AG09309 (cell line): Measurements from ENCODE around the gene CMIP.
A peak's percentile ranks its signal among the peaks of the same experiment; 100 is the strongest.

ENCODE experiments used
- DNase-seq: peaks from one replicate; pipeline ENCODE4 v3.0.0-alpha.2; 2010; ENCODE audit warnings: low read depth
- H3K4me3 ChIP-seq: 2 replicates; pipeline ENCODE4 v1.5.1; 2011; ENCODE audit warnings: mild to moderate bottlenecking, low read depth, low read length, moderate library complexity; ENCODE audit not compliant: control insufficient read depth
- TF ChIP-seq, protein P1 (sequence below): IDR thresholded peaks from 2 replicates; pipeline ENCODE4 v1.5.1; 2011; ENCODE audit warnings: mild to moderate bottlenecking, low read depth, low read length, inconsistent platforms; ENCODE audit not compliant: insufficient read depth, control insufficient read depth; ENCODE audit errors: missing control alignments

Gene CMIP

DNA sequence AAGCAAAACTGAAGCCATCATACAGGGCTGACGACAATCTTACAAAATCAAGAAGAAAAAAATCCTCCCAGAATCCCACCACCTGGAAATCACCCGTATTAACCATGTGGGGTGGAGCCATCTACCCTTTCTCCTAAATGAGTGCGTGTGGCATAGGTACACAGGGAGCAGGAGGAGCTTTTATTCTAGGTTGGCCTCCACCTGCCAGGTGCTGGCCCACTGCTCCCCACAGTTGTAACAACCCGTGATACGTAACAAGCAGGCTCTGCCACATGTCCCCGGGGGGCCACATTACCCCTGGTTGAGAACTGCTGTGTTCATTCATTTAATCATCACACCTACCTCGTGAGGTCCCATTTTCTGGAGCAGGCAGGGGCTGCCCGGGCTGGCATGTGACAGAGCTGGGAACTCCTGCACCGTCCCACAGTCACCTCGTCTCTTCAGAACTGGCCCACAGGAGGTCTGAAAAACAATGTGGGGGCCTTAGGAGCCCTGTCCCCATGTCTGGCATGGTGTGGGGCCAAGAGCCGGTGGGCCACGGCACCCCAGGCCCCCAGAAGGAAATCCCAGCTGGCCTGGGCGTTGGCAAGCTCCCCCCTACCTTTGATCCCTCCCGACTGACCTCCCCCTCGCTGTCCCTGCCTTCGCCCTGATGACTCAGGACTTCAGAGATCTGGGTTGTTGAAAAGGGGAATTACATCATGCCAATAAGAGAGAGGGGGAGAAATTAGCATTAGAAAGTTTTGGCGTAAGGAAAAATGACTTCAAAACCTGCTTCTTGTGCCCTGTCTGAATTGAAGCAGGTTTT lies 12.9 kb downstream of the CMIP start:
- peak; percentile 20 for DNase-seq

DNA sequence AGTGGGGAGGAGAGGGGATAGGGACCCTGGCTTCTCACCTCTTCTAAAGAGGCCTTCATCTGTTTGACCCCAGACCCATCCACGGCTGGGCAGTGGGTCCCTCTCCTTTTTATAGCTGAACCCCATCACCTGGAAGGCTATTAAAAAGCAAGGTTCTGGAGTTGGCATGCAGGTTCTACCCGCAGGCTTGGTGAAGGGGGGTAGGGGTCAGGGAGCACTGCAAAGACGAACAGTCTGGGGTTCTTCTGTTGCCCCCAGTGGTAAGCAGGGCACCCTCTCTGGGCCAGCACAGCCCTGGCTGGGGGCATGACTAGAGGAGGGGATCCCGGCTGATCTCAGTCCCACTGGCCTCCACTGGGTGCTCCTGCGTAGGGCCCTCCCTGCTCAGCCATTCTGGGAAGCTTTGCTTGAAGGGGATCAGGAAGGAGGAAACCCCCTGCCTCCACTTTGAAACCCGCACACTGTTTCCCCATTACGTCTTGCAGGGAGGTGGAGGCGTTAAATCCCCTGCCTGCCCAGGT lies 13.6 kb downstream of the CMIP start:
- no peak for DNase-seq
- H3K4me3 ChIP-seq = no peak overlapping the region
- TF ChIP-seq, protein P1, sequence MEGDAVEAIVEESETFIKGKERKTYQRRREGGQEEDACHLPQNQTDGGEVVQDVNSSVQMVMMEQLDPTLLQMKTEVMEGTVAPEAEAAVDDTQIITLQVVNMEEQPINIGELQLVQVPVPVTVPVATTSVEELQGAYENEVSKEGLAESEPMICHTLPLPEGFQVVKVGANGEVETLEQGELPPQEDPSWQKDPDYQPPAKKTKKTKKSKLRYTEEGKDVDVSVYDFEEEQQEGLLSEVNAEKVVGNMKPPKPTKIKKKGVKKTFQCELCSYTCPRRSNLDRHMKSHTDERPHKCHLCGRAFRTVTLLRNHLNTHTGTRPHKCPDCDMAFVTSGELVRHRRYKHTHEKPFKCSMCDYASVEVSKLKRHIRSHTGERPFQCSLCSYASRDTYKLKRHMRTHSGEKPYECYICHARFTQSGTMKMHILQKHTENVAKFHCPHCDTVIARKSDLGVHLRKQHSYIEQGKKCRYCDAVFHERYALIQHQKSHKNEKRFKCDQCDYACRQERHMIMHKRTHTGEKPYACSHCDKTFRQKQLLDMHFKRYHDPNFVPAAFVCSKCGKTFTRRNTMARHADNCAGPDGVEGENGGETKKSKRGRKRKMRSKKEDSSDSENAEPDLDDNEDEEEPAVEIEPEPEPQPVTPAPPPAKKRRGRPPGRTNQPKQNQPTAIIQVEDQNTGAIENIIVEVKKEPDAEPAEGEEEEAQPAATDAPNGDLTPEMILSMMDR = no peak

More for the DNA sequence above, 12.9 kb downstream of the CMIP start:
- no peak overlapping the region for H3K4me3 ChIP-seq
- TF ChIP-seq, protein P1 = no peak

DNA sequence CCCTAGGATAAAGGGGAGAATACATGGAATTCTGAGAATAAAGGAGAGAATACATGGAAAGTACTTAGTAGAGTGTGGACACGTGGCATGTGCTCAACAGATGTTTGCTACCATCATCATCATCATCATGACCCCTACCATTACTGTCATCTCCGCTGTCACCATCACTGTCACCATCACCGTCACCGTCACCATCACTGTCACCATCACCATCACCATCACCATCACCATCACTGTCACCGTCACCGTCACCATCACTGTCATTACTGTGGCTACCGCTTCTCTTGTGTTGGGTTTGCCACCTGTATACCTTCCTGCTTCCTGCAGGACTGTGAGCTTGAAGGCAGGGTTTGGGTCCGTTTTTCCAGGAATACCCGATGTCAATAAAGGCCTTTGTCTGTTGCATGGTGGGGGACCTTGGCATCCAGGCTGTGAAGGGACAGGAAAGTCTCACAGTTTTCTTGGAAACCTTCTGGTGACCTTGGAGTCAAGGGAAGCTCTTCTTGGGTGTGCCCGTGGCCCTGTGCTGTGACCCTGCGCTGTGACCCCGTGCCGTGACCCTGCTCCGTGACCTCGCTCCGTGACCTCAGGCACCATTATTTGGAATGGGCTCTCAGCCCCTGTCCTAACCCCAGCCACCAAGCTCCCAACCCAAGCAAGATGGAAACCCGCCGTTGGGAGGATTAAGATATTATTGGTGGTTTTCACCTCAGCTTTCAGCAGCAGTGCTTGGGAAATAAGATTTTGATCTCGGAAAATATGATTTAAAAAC lies 14.4 kb downstream of the CMIP start:
- no peak for DNase-seq
- H3K4me3 ChIP-seq = no peak overlapping the region
- TF ChIP-seq, protein P1 = no peak

DNA sequence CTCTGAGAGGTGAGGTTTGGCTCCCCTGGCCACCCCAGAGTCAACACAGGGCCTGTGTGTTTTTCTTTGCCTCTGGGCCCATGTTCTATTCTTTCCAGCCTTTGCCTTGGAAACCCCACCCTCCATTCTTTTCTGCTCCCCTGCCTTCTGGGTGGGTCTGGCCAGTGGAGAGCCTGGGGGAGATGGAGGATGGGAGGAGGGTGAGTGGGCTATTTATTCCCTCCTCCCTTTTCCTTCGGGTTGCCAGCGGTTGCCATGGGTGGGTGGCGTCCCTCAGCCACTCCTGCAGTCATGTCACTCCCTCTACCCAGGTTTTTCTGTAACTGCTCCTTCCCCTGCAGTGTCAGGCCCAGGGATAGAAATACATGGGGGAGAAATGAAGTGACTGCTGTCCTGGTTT lies 15.5 kb downstream of the CMIP start:
- DNase-seq = no peak
- TF ChIP-seq, protein P1 = no peak
- no peak overlapping the region for H3K4me3 ChIP-seq

DNA sequence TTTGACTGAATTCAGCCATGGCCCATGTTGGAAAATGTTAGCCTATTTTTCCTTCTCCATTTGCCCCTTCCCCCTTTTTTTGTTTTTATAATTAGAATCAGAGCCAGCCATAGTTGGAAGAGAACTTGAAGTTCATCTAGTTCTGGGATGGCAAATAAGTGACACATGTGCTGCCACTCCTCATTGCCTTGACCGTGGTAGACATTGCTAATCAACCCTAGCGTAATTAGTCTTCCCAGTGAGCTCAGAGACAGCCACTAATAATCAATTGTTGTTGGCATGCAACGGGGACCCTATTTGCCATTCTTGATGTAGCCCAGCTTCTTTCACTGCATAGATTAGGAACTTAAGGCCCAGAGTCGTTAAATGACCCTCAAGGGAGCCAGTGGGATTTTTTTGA lies 16.6 kb downstream of the CMIP start:
- DNase-seq = no peak
- no peak overlapping the region for H3K4me3 ChIP-seq
- TF ChIP-seq, protein P1 = no peak

DNA sequence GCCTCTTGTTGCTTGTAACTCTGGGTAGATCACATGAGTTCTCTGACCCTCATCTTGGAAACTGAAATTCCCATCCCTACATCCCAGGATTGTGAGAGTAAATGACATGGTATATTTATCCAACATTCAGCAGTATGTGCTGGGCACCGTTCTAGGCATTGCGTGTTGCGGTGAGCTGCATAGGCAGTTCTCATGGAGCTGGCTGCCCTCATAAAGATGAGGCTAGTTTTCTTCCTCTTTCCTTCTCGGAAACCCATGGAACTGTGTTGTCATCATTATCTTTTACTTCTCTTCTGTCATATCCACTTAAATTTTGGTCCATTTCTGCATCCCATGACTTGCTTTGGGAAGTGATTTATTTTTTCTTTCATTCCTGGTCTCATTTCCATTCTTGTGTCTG lies 17.2 kb downstream of the CMIP start:
- TF ChIP-seq, protein P1 = no peak
- DNase-seq = no peak
- H3K4me3 ChIP-seq = no peak overlapping the region
